Ramos (cell line): ENCODE measurements around the gene CFAP97D2.
"Not testable (repeated sequence)": the region's sequence is repeated elsewhere in the genome, so short reads cannot be mapped to it uniquely, and the experiment has no call there.

ENCODE experiments used
- in situ Hi-C: fragments of 300-500 bp; cut with MboI; formaldehyde crosslinking; loops from one replicate; pipeline ENCODE4 v1.14.3; 2022; ENCODE audit warnings: low sequenced_read_pairs; ENCODE audit not compliant: unreplicated experiment

CFAP97D2 gene

GRCh38 chr13:114185182-114185971 is 6.3 kb downstream of the CFAP97D2 start:
- in situ Hi-C loops = no loop called here

- in situ Hi-C loops = no loop called here
Measured at GRCh38 chr13:114194853-114195252, 15.8 kb downstream of the CFAP97D2 start.

- in situ Hi-C loops = no loop called here
Measured at GRCh38 chr13:114196629-114197028, 17.6 kb downstream of the CFAP97D2 start.

- in situ Hi-C loops = no loop called here
Measured at GRCh38 chr13:114198556-114198955, 19.5 kb downstream of the CFAP97D2 start.

- in situ Hi-C loops = not testable (repeated sequence)
Measured at GRCh38 chr13:114199526-114199925, 20.5 kb downstream of the CFAP97D2 start.

- in situ Hi-C loops = no loop called here
Measured at GRCh38 chr13:114199954-114200353, 20.9 kb downstream of the CFAP97D2 start.

GRCh38 chr13:114200399-114200911 is 21.4 kb downstream of the CFAP97D2 start:
- in situ Hi-C loops = no loop called here

GRCh38 chr13:114202581-114202980 is 23.5 kb downstream of the CFAP97D2 start:
- in situ Hi-C loops = no loop called here

GRCh38 chr13:114203536-114203935 is 24.5 kb downstream of the CFAP97D2 start:
- in situ Hi-C loops = no loop called here

- in situ Hi-C loops = no loop called here
Measured at GRCh38 chr13:114204894-114205293, 25.8 kb downstream of the CFAP97D2 start.

GRCh38 chr13:114208134-114208533 is 29.1 kb downstream of the CFAP97D2 start:
- in situ Hi-C loops = no loop called here

- in situ Hi-C loops = no loop called here
Measured at GRCh38 chr13:114211446-114212157, 32.5 kb downstream of the CFAP97D2 start.

- in situ Hi-C loops = no loop called here
Measured at GRCh38 chr13:114212158-114212495, 33.1 kb downstream of the CFAP97D2 start.

GRCh38 chr13:114213980-114214379 is 34.9 kb downstream of the CFAP97D2 start:
- in situ Hi-C loops = no loop called here

- in situ Hi-C loops = no loop called here
Measured at GRCh38 chr13:114219392-114219791, 40.3 kb downstream of the CFAP97D2 start.

- in situ Hi-C loops = no loop called here
Measured at GRCh38 chr13:114222461-114222968, 43.5 kb downstream of the CFAP97D2 start.

GRCh38 chr13:114224201-114224600 is 45.1 kb downstream of the CFAP97D2 start:
- in situ Hi-C loops = no loop called here

GRCh38 chr13:114225610-114226009 is 46.6 kb downstream of the CFAP97D2 start:
- in situ Hi-C loops = no loop called here

GRCh38 chr13:114226088-114226487 is 47.0 kb downstream of the CFAP97D2 start:
- in situ Hi-C loops = no loop called here

GRCh38 chr13:114226699-114227323 is 47.8 kb downstream of the CFAP97D2 start:
- in situ Hi-C loops = no loop called here

- in situ Hi-C loops = no loop called here
Measured at GRCh38 chr13:114227528-114227927, 48.5 kb downstream of the CFAP97D2 start.
